ENCODE data around the gene LACTB. TPM values are rescaled to one million over a fixed set of nuclear protein-coding genes. Genes with fewer than 3 reads are reported as not detected.

Gene LACTB, protein sequence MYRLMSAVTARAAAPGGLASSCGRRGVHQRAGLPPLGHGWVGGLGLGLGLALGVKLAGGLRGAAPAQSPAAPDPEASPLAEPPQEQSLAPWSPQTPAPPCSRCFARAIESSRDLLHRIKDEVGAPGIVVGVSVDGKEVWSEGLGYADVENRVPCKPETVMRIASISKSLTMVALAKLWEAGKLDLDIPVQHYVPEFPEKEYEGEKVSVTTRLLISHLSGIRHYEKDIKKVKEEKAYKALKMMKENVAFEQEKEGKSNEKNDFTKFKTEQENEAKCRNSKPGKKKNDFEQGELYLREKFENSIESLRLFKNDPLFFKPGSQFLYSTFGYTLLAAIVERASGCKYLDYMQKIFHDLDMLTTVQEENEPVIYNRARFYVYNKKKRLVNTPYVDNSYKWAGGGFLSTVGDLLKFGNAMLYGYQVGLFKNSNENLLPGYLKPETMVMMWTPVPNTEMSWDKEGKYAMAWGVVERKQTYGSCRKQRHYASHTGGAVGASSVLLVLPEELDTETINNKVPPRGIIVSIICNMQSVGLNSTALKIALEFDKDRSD
- 10 to 100 TPM; 10.9 to 37.1 (median 12.6) TPM for total RNA-seq

GRCh38 chr15:63121382-63122001 lies at the start of gene LACTB:
TSS of gene LACTB (plus strand) at chr15:63121861. CDS start at chr15:63121872, 11 bp downstream.
- TF ChIP-seq CTCF (IDR thresholded peaks at IDR 0.05): no peak
- TF ChIP-seq POLR2A (IDR thresholded peaks at IDR 0.05): peak; percentile 67 to 79
- no peaks in the 10 kb centered on the region for H3K36me3 ChIP-seq
- peak within 1 kb of the TSS; percentile 90 to 99 (median 92) for H3K27ac ChIP-seq
- no peaks in the 10 kb centered on the region for H3K27me3 ChIP-seq
- no peaks in the 10 kb centered on the region for H3K9me3 ChIP-seq
- H3K4me1 ChIP-seq: peaks cover 0 to 4% (median 0%) of the 10 kb centered on the region in 4 donors
- peak; percentile 81 to 93 (median 92) for DNase-seq
- H3K4me3 ChIP-seq: peak within 1 kb of the TSS; percentile 87 to 99 (median 94)

DNA sequence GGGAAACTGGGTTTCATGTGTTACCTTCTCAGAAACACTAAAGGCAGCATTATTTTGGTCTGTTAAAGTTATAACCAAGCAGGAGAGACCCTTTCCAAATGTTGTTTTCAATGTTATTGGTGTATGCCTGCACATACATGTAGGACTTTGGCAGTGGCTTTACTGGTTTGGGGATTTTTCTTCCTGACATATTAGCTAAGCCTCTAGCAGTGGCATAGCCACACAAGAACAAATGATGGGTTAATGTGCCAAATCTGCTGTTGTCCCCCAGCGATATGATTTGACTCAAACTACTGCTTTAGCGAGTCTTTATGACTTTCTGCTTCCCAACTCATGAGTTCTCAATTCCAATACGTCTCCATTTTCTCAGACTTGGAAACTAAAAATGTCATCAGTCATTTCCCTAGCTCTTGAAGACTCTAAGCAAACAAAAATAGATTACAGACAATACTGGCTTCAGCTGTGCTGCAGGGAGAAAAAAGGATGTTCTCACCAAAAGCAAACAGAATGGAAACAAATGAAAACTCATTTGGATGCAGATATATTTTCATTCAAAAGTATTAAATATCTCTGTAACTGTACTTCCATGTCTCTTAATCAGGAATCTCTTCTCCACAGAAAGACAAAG lies 49.5 kb upstream of the LACTB start:
- H3K27me3 ChIP-seq: no peaks in the 10 kb centered on the region
- H3K27ac ChIP-seq: peak overlapping the region in 2 of 4 donors; percentile 49 to 70
- H3K36me3 ChIP-seq: peaks cover 0 to 30% (median 0%) of the 10 kb centered on the region in 3 donors
- H3K4me3 ChIP-seq: no peak overlapping the region
- DNase-seq: no peak
- no peaks in the 10 kb centered on the region for H3K9me3 ChIP-seq
- peaks cover 0 to 20% (median 0%) of the 10 kb centered on the region in 4 donors for H3K4me1 ChIP-seq
- TF ChIP-seq POLR2A (IDR thresholded peaks at IDR 0.05): no peak
- no peak for TF ChIP-seq CTCF (IDR thresholded peaks at IDR 0.05)

DNA sequence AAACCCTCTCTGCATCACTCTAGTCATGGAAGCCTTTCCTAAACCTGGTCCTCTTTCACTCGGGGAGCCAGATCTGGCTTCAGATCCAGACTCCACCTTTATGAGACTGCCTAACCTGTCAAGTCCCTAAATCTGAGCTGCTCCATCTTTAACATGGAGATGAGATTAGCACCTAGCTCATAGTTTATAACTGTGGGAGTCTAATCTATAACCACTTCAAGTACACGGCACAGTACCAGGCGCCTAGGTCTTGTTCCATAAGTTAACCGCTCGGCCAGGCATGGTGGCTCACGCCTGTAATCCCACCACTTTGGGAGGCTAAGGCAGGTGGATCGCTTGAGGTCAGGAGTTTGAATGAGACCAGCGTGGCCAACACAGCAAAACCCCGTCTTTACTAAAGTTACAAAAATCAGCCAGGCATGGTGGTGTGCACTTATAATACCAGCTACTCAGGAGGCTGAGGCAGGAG lies 48.8 kb upstream of the LACTB start:
- H3K27ac ChIP-seq: peak overlapping the region in 2 of 4 donors; percentile 49 to 70
- DNase-seq: no peak
- no peaks in the 10 kb centered on the region for H3K27me3 ChIP-seq
- peaks cover 0 to 20% (median 0%) of the 10 kb centered on the region in 4 donors for H3K4me1 ChIP-seq
- H3K4me3 ChIP-seq: no peak overlapping the region
- H3K9me3 ChIP-seq: no peaks in the 10 kb centered on the region
- TF ChIP-seq POLR2A (IDR thresholded peaks at IDR 0.05): no peak
- TF ChIP-seq CTCF (IDR thresholded peaks at IDR 0.05): no peak
- peaks cover 0 to 23% (median 0%) of the 10 kb centered on the region in 3 donors for H3K36me3 ChIP-seq

- Histone ChIP-seq H3K4me3 (no peak overlapping the region), H3K4me1 (peaks cover 0 to 20% (median 0%) of the 10 kb centered on the region in 4 donors), H3K27ac (peak overlapping the region in 2 of 4 donors; percentile 49 to 70), H3K9me3 (no peaks in the 10 kb centered on the region), H3K36me3 (peaks cover 0 to 15% (median 0%) of the 10 kb centered on the region in 3 donors), H3K27me3 (no peaks in the 10 kb centered on the region)
- peak in 1 of 3 donors; percentile 64 for DNase-seq
- TF ChIP-seq POLR2A (IDR thresholded peaks at IDR 0.05) (peak in 1 of 2 donors; percentile 13), CTCF (IDR thresholded peaks at IDR 0.05) (no peak)
Observed at GRCh38 chr15:63073497-63074172, 48.0 kb upstream of the LACTB start.

All from Peyer's patch (tissue), 4 donors.